K562 (cell line): ENCODE results near the gene CLCF1. TPM values are rescaled to one million over a fixed set of nuclear protein-coding genes. Genes with fewer than 3 reads are reported as not detected.
A peak's percentile ranks its signal among the peaks of the same experiment; 100 is the strongest.

Source experiments
- BHLHE40 ChIP-seq: IDR thresholded peaks from 2 replicates; pipeline ENCODE4 v1.6.1; 2011; ENCODE audit warnings: low read length, improper control_type of control experiment
- BRD4 ChIP-seq: fragments of 200-600 bp; sonication (generic); IDR thresholded peaks from 2 replicates; pipeline ENCODE4 v1.6.1; 2017; ENCODE audit warnings: inconsistent platforms
- CEBPZ ChIP-seq: fragments of 150-350 bp; IDR thresholded peaks from 2 replicates; pipeline ENCODE4 v1.6.1; 2014; ENCODE audit warnings: low read depth, mild to moderate bottlenecking, low read length, borderline replicate concordance
- E2F3 ChIP-seq: fragments of 250-450 bp; sonication (Bioruptor Pico); IDR thresholded peaks from 2 replicates; pipeline ENCODE4 v1.4.0; 2020; ENCODE audit warnings: mild to moderate bottlenecking
- E2F6 ChIP-seq, 2 experiments: IDR thresholded peaks; 2 replicates each; pipeline ENCODE4 v1.6.1; 2011; ENCODE audit warnings: borderline replicate concordance in 1 of 2, control low read depth in 1 of 2, low read depth in 1 of 2, low read length in 1 of 2, mild to moderate bottlenecking in 1 of 2, mixed read lengths in 1 of 2, moderate library complexity in 1 of 2; ENCODE audit not compliant: insufficient read depth in 1 of 2, insufficient read length in 1 of 2, poor library complexity in 1 of 2, severe bottlenecking in 1 of 2; ENCODE audit errors: extremely low read depth in 1 of 2
- ESRRB ChIP-seq: fragments of 250-450 bp; sonication (Bioruptor Pico); IDR thresholded peaks from 2 replicates; pipeline ENCODE4 v1.5.0; 2020; ENCODE audit warnings: mild to moderate bottlenecking, moderate library complexity, borderline replicate concordance
- FOXM1 ChIP-seq, 2 experiments: fragments of 450-650 bp in 1 of 2; sonication (generic) in 1 of 2; formaldehyde crosslinking in 1 of 2; IDR thresholded peaks; 2 replicates each; pipeline versions ENCODE4 v1.6.1 to v1.9.0; 2017 to 2022; ENCODE audit warnings: low read depth in 2 of 2, mild to moderate bottlenecking in 2 of 2, missing genetic modification reagents in 1 of 2, moderate library complexity in 1 of 2
- IRF2 ChIP-seq: sonication (generic); formaldehyde crosslinking; IDR thresholded peaks from 2 replicates; pipeline ENCODE4 v1.8.1; 2022; ENCODE audit warnings: mild to moderate bottlenecking, missing genetic modification reagents
- MAFK ChIP-seq: IDR thresholded peaks from 2 replicates; pipeline ENCODE4 v1.6.1; 2011; ENCODE audit warnings: low read length, improper control_type of control experiment
- NR3C1 ChIP-seq: sonication (generic); formaldehyde crosslinking; IDR thresholded peaks from 2 replicates; pipeline ENCODE4 v1.8.1; 2022; ENCODE audit warnings: missing genetic modification reagents
- NUFIP1 ChIP-seq: fragments of 450-650 bp; IDR thresholded peaks from 2 replicates; pipeline ENCODE4 v1.6.1; 2018; ENCODE audit not compliant: partially characterized antibody
- PHB ChIP-seq: fragments of 250-450 bp; sonication (Bioruptor Pico); IDR thresholded peaks from 2 replicates; pipeline ENCODE4 v1.5.0; 2021
- TAF1 ChIP-seq: IDR thresholded peaks from 2 replicates; pipeline ENCODE4 v1.6.1; 2011; ENCODE audit warnings: mild to moderate bottlenecking, low read length, moderate library complexity; ENCODE audit not compliant: insufficient read depth, control insufficient read depth, severe bottlenecking; ENCODE audit errors: extremely low read depth
- TBL1XR1 ChIP-seq, 2 experiments: IDR thresholded peaks; 2 replicates each; pipeline ENCODE4 v1.6.1; 2012; ENCODE audit warnings: improper control_type of control experiment in 2 of 2, low read length in 2 of 2, mild to moderate bottlenecking in 1 of 2
- TEAD2 ChIP-seq: fragments of 450-650 bp; IDR thresholded peaks from 2 replicates; pipeline ENCODE4 v1.6.1; 2016; ENCODE audit warnings: missing genetic modification characterization, control low read depth, missing compliant biosample characterization
- ZFX ChIP-seq: sonication (generic); formaldehyde crosslinking; IDR thresholded peaks from 2 replicates; pipeline ENCODE4 v1.8.0; 2022; ENCODE audit warnings: mild to moderate bottlenecking, missing genetic modification reagents, moderate library complexity
- ZKSCAN3 ChIP-seq: fragments of 250-450 bp; sonication (Bioruptor Pico); IDR thresholded peaks from 2 replicates; pipeline ENCODE4 v1.4.0; 2020
- ZKSCAN8 ChIP-seq: fragments of 200-800 bp; sonication (Bioruptor generic); IDR thresholded peaks from 2 replicates; pipeline ENCODE4 v1.6.1; 2016; ENCODE audit warnings: missing genetic modification characterization, missing compliant biosample characterization
- ZNF12 ChIP-seq: sonication (generic); formaldehyde crosslinking; IDR thresholded peaks from 2 replicates; pipeline ENCODE4 v1.4.0; 2020; ENCODE audit warnings: mild to moderate bottlenecking, missing genetic modification reagents
- ZNF143 ChIP-seq: sonication (generic); formaldehyde crosslinking; IDR thresholded peaks from 2 replicates; pipeline ENCODE4 v1.9.0; 2022; ENCODE audit warnings: mild to moderate bottlenecking, missing genetic modification reagents
- ZNF354B ChIP-seq: fragments of 250-450 bp; sonication (Bioruptor Pico); IDR thresholded peaks from 2 replicates; pipeline ENCODE4 v1.4.0; 2020
- ZNF589 ChIP-seq: fragments of 200-800 bp; sonication (Bioruptor generic); IDR thresholded peaks from 2 replicates; pipeline ENCODE4 v1.6.1; 2016; ENCODE audit warnings: low read depth, missing genetic modification characterization, missing compliant biosample characterization
- ZNF717 ChIP-seq: fragments of 250-450 bp; sonication (Bioruptor Pico); IDR thresholded peaks from 2 replicates; pipeline ENCODE4 v1.5.0; 2021
- polyA plus RNA-seq, 8 experiments: library from polyadenylated mRNA; depleted of rRNA in 4 of 8; stranded (reverse) in 5 of 8; unstranded in 3 of 8; fragments of >200 nt; fragmentation: Nextera tagmentation in 2 of 8; fragmentation: Illumina TruSeq in 1 of 8; extraction: Ambion mirVana in 2 of 8; extraction: Trizol in 1 of 8; gene quantifications; 2 replicates each; pipeline versions ENCODE4 v1.2.1 to v1.2.3, GENCODE V29; 2011 to 2014; ENCODE audit warnings: inconsistent platforms in 1 of 8, missing spikeins in 1 of 8
- total RNA-seq, 7 experiments: library from RNA; depleted of rRNA in 6 of 7; stranded (reverse); fragments of >200 nt in 6 of 7; fragmentation: Illumina TruSeq in 2 of 7; extraction: Trizol in 2 of 7; gene quantifications; 2 replicates each; pipeline versions ENCODE4 v1.2.1 to v1.2.3, GENCODE V29; 2011 to 2021; ENCODE audit warnings: low replicate concordance in 1 of 7

Gene CLCF1
- total and polyA plus RNA-seq, 9 of the 15 experiments (the other 6 are each of a cell fraction or from before 2014, with no cell fraction given) = 0.49 to 5.8 (median 3.0) TPM

- peak; percentile 84 to 94 for TF ChIP-seq E2F6 (IDR thresholded peaks at IDR 0.05; ENCODE audit: borderline replicate concordance in 1 of 2, extremely low read depth in 1 of 2, insufficient read depth in 1 of 2, insufficient read length in 1 of 2, low read depth in 1 of 2, low read length in 1 of 2, poor library complexity in 1 of 2, severe bottlenecking in 1 of 2)
- no peak for TF ChIP-seq NR3C1 (CRISPR knock-in tag)
- TF ChIP-seq BRD4 = no peak
- TF ChIP-seq ZKSCAN3 (CRISPR knock-in tag) = no peak
- no peak for TF ChIP-seq MAFK
- no peak for TF ChIP-seq ZNF12 (CRISPR knock-in tag)
- peak; percentile 20; the same call in 1 of the 2 replicates for TF ChIP-seq E2F3
- TF ChIP-seq TEAD2 (tag) = no peak
- TF ChIP-seq TAF1 = peak; percentile 64
- peak; percentile 70 for TF ChIP-seq ZFX (CRISPR knock-in tag)
- no peak for TF ChIP-seq CEBPZ
- TF ChIP-seq ZKSCAN8 = no peak
- no peak for TF ChIP-seq BHLHE40
- TF ChIP-seq ESRRB (CRISPR knock-in tag) = no peak
- no peak for TF ChIP-seq TBL1XR1 (IDR thresholded peaks at IDR 0.05; ENCODE audit: low read length in 2 of 2)
- no peak for TF ChIP-seq ZNF143
- TF ChIP-seq PHB (CRISPR knock-in tag) = no peak
- TF ChIP-seq ZNF354B (CRISPR knock-in tag) = no peak
- TF ChIP-seq NUFIP1 = no peak
- no peak for TF ChIP-seq ZNF589 (CRISPR knock-in tag)
- no peak for TF ChIP-seq FOXM1 (IDR thresholded peaks at IDR 0.05; ENCODE audit: low read depth)
- no peak for TF ChIP-seq FOXM1 (CRISPR knock-in tag; IDR thresholded peaks at IDR 0.05; ENCODE audit: low read depth)
- no peak for TF ChIP-seq ZNF717 (CRISPR knock-in tag)
- no peak for TF ChIP-seq IRF2 (CRISPR knock-in tag)
Measured at GRCh38 chr11:67420646-67421429, 47.4 kb upstream of the CLCF1 start (continued).
